Activated CD4-positive, alpha-beta memory T cell treated with anti-CD3 and anti-CD28 coated beads, Interleukin-2, amount 10 ng/mL, durations not matched to agents 7 days and 5 days (primary cell): ENCODE measurements around the gene ITGB1. TPM values are rescaled to one million over a fixed set of nuclear protein-coding genes. Genes with fewer than 3 reads are reported as not detected.
"Not testable (repeated sequence)": the region's sequence is repeated elsewhere in the genome, so short reads cannot be mapped to it uniquely, and the experiment has no call there.

Experiments used
- CTCF ChIA-PET: fragments of 350-600 bp; sonication (Branson Sonifier 250); formaldehyde crosslinking; loops from one replicate; lab custom pipeline; 2021; ENCODE audit warnings: antibody characterized with exemption, inconsistent platforms; lab: Charles Lee
- POLR2A ChIA-PET: fragments of 350-600 bp; sonication (Branson Sonifier 250); formaldehyde crosslinking; loops from one replicate; lab custom pipeline; 2021; ENCODE audit warnings: antibody characterized with exemption; lab: Charles Lee
- DNase-seq: peaks from one replicate; pipeline ENCODE4 v3.0.0-alpha.2; 2020
- H3K27ac Mint-ChIP-seq: one replicate; pipeline ENCODE4 v1.8.0; 2021; ENCODE audit warnings: mild to moderate bottlenecking, mixed read lengths
- H3K27me3 Mint-ChIP-seq: one replicate; pipeline ENCODE4 v1.8.0; 2021; ENCODE audit warnings: mixed read lengths
- H3K36me3 Mint-ChIP-seq: one replicate; pipeline ENCODE4 v1.8.0; 2021; ENCODE audit warnings: low read depth, mixed read lengths
- H3K4me1 Mint-ChIP-seq: one replicate; pipeline ENCODE4 v1.8.0; 2021; ENCODE audit warnings: mixed read lengths
- H3K4me3 Mint-ChIP-seq: one replicate; pipeline ENCODE4 v1.8.0; 2021; ENCODE audit warnings: mild to moderate bottlenecking, mixed read lengths
- H3K9me3 Mint-ChIP-seq: one replicate; pipeline ENCODE4 v1.8.0; 2021; ENCODE audit warnings: mixed read lengths
- total RNA-seq, 2 experiments: library from RNA; stranded (reverse); gene quantifications; one replicate each; pipeline ENCODE4 v1.2.3, GENCODE V29; 2021

The ITGB1 gene
- 100 to 1,000 TPM; 233 to 242 TPM for total RNA-seq

DNA sequence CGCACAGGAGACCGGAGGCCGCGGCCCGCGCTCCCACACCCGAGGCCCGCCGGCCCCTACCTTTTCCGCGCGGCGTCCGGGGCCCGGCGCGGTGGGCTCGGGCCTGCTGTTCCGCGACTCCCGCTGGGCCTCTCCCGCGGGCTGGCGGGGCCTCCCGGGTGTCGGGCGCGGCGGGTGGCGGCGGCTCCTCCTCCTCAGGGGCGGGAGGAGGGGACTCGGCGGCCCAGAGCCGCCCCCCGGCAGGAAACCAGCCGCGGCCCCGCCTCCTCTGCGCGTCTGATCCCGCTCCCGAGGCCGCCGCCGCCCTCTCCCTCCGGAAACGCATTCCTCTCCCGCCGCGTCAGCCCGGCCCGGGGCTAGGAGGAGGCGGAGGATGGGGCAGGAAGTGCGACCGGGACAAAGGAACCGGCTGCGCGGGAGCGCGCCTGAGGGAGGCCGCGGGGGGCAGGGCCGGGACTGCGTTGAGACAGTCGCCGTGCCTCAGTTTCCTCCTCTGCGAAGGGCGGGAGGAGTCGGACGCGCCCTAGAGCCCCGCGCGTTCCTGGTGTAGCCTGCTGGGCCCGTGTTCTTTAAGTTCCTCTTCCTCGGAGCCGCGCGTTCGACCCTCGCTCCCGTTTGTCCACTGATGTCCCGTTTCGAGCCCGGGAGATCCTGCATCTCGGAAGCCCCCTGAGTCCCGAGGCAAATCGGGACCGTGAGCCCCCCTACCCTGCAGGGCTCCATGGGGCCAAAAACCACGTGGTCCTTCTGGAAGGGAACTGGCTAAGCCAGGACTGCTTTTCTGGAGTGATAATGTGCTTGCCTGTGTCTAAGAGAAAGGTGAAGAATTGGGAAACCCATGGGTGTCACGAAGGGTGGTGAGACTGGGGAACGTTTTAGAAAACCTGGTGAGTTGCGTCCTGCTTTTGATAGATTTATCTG lies at the start of gene ITGB1:
Gene ITGB1 (minus strand): TSS at position 146 of the 921 bp plus-strand sequence. CDS start 22,672 bp downstream, outside the sequence.
- Mint-ChIP-seq H3K36me3 (peaks cover 19% of the 10 kb centered on the region), H3K4me3 (peak within 1 kb of the TSS; percentile 82), H3K27me3 (no peaks in the 10 kb centered on the region), H3K27ac (peak within 1 kb of the TSS; percentile 82), H3K9me3 (no peaks in the 10 kb centered on the region), H3K4me1 (peaks cover 46% of the 10 kb centered on the region)
- ChIA-PET CTCF (interaction anchor here (1.0 to 1.1 kb wide), 2 partner anchors 22 to 50 kb away, joined by 3 read pairs; no protein-coding TSS in a partner anchor), POLR2A (interaction anchor here (0.6 to 9.1 kb wide), 8 partner anchors 10 to 580 kb away, joined by 3 to 100 read pairs (median 6); no protein-coding TSS in a partner anchor)
- DNase-seq, result peak; percentile 88

GRCh38 chr10:33006342-33006887 lies 48.4 kb upstream of the ITGB1 start:
- ChIA-PET POLR2A (interaction anchor here (1.0 to 1.5 kb wide), 2 partner anchors 25 to 183 kb away, joined by 3 to 4 read pairs; no protein-coding TSS in a partner anchor), CTCF (interaction anchor here (7.0 kb wide), 1 partner anchor 148 kb away, joined by 63 read pairs; no protein-coding TSS in a partner anchor)
- no peaks in the 10 kb centered on the region for H3K36me3 Mint-ChIP-seq
- no peaks in the 10 kb centered on the region for H3K9me3 Mint-ChIP-seq
- no peak for DNase-seq
- H3K4me1 Mint-ChIP-seq, result peaks cover 49% of the 10 kb centered on the region
- no peak overlapping the region for H3K4me3 Mint-ChIP-seq
- H3K27me3 Mint-ChIP-seq, result no peaks in the 10 kb centered on the region
- no peak overlapping the region for H3K27ac Mint-ChIP-seq

- ChIA-PET POLR2A (interaction anchor here (0.5 to 1.5 kb wide), 5 partner anchors 20 to 184 kb away, joined by 3 to 4 read pairs (median 3); no protein-coding TSS in a partner anchor), CTCF (interaction anchor here (7.0 kb wide), 1 partner anchor 148 kb away, joined by 63 read pairs; no protein-coding TSS in a partner anchor)
- H3K27me3 Mint-ChIP-seq, result no peaks in the 10 kb centered on the region
- peaks cover 2% of the 10 kb centered on the region for H3K36me3 Mint-ChIP-seq
- peaks cover 42% of the 10 kb centered on the region for H3K4me1 Mint-ChIP-seq
- H3K4me3 Mint-ChIP-seq, result peak overlapping the region; percentile 61
- no peaks in the 10 kb centered on the region for H3K9me3 Mint-ChIP-seq
- DNase-seq, result peak; percentile 49
- H3K27ac Mint-ChIP-seq, result peak overlapping the region; percentile 37
Observed at GRCh38 chr10:33005322-33006301, 47.6 kb upstream of the ITGB1 start.

GRCh38 chr10:33001908-33002492 lies 44.0 kb upstream of the ITGB1 start:
- H3K36me3 Mint-ChIP-seq, result peaks cover 7% of the 10 kb centered on the region
- ChIA-PET CTCF (no interaction called here), POLR2A (interaction anchor here (1.1 kb wide), 1 partner anchor 45 kb away, joined by 3 read pairs; no protein-coding TSS in a partner anchor)
- H3K27me3 Mint-ChIP-seq, result no peaks in the 10 kb centered on the region
- H3K4me3 Mint-ChIP-seq, result no peak overlapping the region
- H3K4me1 Mint-ChIP-seq, result peaks cover 17% of the 10 kb centered on the region
- peaks cover 3% of the 10 kb centered on the region for H3K9me3 Mint-ChIP-seq
- no peak overlapping the region for H3K27ac Mint-ChIP-seq
- no peak for DNase-seq

- POLR2A ChIA-PET, H3K27me3 Mint-ChIP-seq: not testable (repeated sequence)
Observed at GRCh38 chr10:32998060-32998581, 40.1 kb upstream of the ITGB1 start.

DNA sequence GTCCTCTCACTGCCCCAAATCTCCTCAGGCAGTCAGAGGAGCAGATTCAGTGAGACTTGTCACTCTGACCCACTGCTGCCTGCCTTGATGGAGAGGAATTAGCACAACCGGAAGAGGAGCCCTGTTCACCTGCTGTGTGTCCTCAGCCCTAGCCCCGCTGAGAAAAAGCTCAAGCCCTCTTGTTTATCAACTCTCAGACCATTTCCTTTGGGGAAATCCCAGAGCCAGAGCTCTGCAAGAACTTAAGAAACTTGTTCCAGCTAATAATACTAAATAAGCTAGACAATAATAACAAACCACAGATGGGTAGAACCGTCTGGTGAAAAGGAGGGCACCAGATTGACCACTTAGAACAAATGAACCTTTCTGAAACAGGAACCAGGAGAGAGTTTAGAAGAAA lies 37.7 kb upstream of the ITGB1 start:
- peaks cover 5% of the 10 kb centered on the region for H3K9me3 Mint-ChIP-seq
- peaks cover 10% of the 10 kb centered on the region for H3K4me1 Mint-ChIP-seq
- H3K36me3 Mint-ChIP-seq, result peaks cover 7% of the 10 kb centered on the region
- DNase-seq, result no peak
- no peak overlapping the region for H3K27ac Mint-ChIP-seq
- ChIA-PET POLR2A (no interaction called here), CTCF (interaction anchor here (2.5 kb wide), 1 partner anchor 13 kb away, joined by 9 read pairs; no protein-coding TSS in a partner anchor)
- no peaks in the 10 kb centered on the region for H3K27me3 Mint-ChIP-seq
- no peak overlapping the region for H3K4me3 Mint-ChIP-seq

More at GRCh38 chr10:32998060-32998581, 40.1 kb upstream of the ITGB1 start:
- DNase-seq, H3K27ac Mint-ChIP-seq, H3K36me3 Mint-ChIP-seq, H3K9me3 Mint-ChIP-seq, H3K4me3 Mint-ChIP-seq: not testable (repeated sequence)
- peaks cover 10% of the 10 kb centered on the region for H3K4me1 Mint-ChIP-seq
- CTCF ChIA-PET, result interaction anchor here (2.5 kb wide), 1 partner anchor 11 kb away, joined by 9 read pairs; no protein-coding TSS in a partner anchor

GRCh38 chr10:32995066-32995622 lies 37.1 kb upstream of the ITGB1 start:
- Mint-ChIP-seq H3K4me1 (peaks cover 10% of the 10 kb centered on the region), H3K4me3 (no peak overlapping the region), H3K9me3 (peaks cover 5% of the 10 kb centered on the region), H3K36me3 (peaks cover 4% of the 10 kb centered on the region), H3K27ac (no peak overlapping the region), H3K27me3 (no peaks in the 10 kb centered on the region)
- POLR2A ChIA-PET, result no interaction called here
- no peak for DNase-seq
- CTCF ChIA-PET, result no interaction called here

DNA sequence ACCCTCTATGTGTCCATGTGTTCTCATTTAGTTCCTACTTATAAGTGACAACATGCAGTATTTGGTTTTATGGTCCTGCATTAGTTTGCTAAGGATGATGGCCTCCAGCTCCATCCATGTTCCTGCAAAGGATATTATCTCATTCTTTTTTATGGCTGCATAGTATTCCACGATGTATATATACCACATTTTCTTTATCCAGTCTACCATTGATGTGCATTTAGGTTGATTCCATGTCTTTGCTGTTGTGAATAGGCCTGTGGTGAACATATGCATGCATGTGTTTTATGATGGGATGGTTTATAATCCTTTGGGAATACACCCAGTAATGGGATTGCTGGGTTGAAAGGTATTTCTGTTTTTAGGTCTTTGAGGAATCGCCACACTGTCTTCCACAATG lies 36.6 kb upstream of the ITGB1 start:
- H3K4me3 Mint-ChIP-seq, H3K27me3 Mint-ChIP-seq, H3K36me3 Mint-ChIP-seq, H3K9me3 Mint-ChIP-seq, CTCF ChIA-PET, POLR2A ChIA-PET, H3K27ac Mint-ChIP-seq, DNase-seq: not testable (repeated sequence)
- peaks cover 10% of the 10 kb centered on the region for H3K4me1 Mint-ChIP-seq

- H3K9me3 Mint-ChIP-seq, DNase-seq, H3K36me3 Mint-ChIP-seq, H3K27me3 Mint-ChIP-seq, H3K27ac Mint-ChIP-seq, H3K4me3 Mint-ChIP-seq, POLR2A ChIA-PET: not testable (repeated sequence)
- H3K4me1 Mint-ChIP-seq, result peaks cover 10% of the 10 kb centered on the region
- CTCF ChIA-PET, result interaction anchor here (1.2 kb wide), 1 partner anchor 16 kb away, joined by 3 read pairs; no protein-coding TSS in a partner anchor
Observed at GRCh38 chr10:32992310-32992709, 34.3 kb upstream of the ITGB1 start.

GRCh38 chr10:32990811-32991210 lies 32.8 kb upstream of the ITGB1 start:
- Mint-ChIP-seq H3K27me3 (no peaks in the 10 kb centered on the region), H3K4me1 (peaks cover 9% of the 10 kb centered on the region), H3K9me3 (peaks cover 5% of the 10 kb centered on the region), H3K27ac (no peak overlapping the region), H3K36me3 (no peaks in the 10 kb centered on the region), H3K4me3 (no peak overlapping the region)
- DNase-seq, result no peak
- CTCF ChIA-PET, result no interaction called here
- POLR2A ChIA-PET, result interaction anchor here (0.6 to 1.0 kb wide), 2 partner anchors 10 to 545 kb away, joined by 3 read pairs; no protein-coding TSS in a partner anchor

- CTCF ChIA-PET, result interaction anchor here (0.6 to 0.7 kb wide), 3 partner anchors 15 to 146 kb away, joined by 3 read pairs; no protein-coding TSS in a partner anchor
Observed at GRCh38 chr10:32988604-32989003, 30.6 kb upstream of the ITGB1 start.

More at GRCh38 chr10:32988604-32989003, 30.6 kb upstream of the ITGB1 start:
- no peak overlapping the region for H3K4me3 Mint-ChIP-seq
- peaks cover 5% of the 10 kb centered on the region for H3K4me1 Mint-ChIP-seq
- POLR2A ChIA-PET, result no interaction called here
- H3K27ac Mint-ChIP-seq, result no peak overlapping the region
- DNase-seq, result no peak
- no peaks in the 10 kb centered on the region for H3K36me3 Mint-ChIP-seq
- H3K27me3 Mint-ChIP-seq, result no peaks in the 10 kb centered on the region
- peaks cover 2% of the 10 kb centered on the region for H3K9me3 Mint-ChIP-seq
